ENCODE measurements around the gene DHRSX.

- TF ChIP-seq POLR2A (IDR thresholded peaks at IDR 0.05), result no peak
- TF ChIP-seq CTCF (IDR thresholded peaks at IDR 0.05), result no peak
These were observed 91.9 kb downstream of the DHRSX start for GRCh38 chrX:2408856-2409255.

Data from prostate gland (tissue), 2 donors.